HG03457 (cell line): Measurements from ENCODE around the gene PIM3.
"Not testable (repeated sequence)": the region's sequence is repeated elsewhere in the genome, so short reads cannot be mapped to it uniquely, and the experiment has no call there.

Experiments used
- ATAC-seq: cut with Tn5 transposase; IDR thresholded peaks from one replicate; pipeline ENCODE4 v1.9.1; 2021; ENCODE audit warnings: moderate number of reproducible peaks; ENCODE audit not compliant: unreplicated experiment

PIM3 gene

DNA sequence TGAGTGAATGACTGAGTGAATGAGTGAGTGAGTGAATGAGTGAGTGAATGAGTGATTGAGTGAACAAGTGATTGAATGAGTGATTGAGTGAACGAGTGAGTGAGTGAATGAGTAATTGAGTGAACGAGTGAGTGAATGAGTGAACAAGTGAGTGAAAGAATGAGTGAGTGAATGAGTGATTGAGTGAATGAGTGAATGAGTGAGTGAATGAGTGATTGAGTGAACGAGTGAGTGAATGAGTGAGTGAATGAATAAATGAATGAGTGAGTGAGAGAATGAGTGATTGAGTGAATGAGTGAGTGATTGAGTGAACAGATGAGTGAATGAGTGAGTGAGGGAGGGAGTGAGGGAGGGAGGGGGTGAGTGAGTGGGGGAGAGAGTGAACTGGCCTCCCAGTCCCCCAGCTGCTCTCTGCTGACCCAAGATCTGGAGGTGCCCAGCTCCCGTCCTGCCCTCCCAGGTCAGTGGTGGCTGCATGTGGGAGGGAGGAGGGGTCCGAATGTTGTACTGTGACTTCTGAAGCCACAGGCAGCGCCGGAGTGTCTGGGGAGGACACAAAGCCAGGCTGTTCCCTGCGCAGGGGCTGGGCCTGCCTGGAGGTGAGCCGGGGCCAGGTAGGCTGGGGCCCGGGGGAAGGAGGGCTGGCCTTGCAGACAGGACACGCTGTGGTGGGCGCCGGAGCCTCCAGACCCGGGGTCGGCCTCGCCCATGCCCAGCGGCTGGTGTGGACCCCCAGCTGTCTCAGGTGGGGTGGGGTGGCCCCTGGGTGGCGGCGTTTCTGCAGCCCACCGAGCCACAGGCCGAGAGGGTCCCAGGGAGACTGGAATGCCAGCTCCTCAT lies 17.8 kb upstream of the PIM3 start:
- no peak for ATAC-seq

DNA sequence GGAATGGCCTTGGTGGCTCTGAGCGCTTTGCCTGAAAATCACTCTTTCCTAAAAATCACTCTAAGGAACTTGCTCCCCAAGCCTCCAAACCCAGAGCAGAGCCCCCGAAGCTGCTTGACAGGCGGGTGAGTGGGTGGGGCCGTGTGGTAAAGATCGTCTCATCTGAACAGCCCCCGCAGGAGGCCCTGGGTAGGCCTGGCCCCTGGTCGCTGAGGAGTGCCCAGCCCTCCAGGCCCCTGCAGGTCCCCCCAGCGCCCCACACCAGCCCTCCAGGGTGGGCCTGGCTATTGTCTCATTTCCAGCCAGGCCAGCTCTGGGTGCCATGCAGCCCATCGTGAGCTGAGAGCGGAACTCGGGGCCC lies 17.2 kb upstream of the PIM3 start:
- no peak for ATAC-seq

DNA sequence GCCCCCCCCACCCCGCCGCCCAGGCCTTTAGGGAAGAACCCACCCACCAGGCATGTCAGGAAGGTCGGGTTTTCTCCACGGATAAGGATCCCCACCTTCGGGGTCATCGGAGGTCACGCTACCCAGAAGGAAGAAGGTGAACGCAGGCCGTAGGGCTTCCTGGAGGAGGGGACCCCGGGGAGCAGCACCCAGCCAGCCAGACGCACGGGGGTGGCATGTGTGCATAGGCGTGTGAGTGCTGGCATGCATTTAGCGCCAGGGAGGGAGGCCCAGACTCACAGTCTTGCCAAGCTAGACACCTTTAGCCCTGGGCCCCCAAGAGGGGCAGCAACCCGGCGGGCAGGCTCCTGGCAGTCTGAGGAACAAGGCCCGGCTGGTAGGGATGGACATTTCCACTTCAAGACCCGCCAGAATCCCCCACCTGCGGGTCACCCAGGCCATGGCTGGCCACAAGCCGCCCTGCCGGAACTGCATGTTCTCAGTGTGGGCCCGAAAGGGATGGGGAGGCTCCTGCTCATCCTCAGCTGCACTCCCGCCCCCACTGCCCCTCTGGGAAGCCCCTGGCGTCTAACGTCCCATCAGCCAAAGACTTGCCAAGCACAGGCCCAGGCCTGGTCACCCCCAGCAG lies 16.7 kb upstream of the PIM3 start:
- no peak for ATAC-seq

DNA sequence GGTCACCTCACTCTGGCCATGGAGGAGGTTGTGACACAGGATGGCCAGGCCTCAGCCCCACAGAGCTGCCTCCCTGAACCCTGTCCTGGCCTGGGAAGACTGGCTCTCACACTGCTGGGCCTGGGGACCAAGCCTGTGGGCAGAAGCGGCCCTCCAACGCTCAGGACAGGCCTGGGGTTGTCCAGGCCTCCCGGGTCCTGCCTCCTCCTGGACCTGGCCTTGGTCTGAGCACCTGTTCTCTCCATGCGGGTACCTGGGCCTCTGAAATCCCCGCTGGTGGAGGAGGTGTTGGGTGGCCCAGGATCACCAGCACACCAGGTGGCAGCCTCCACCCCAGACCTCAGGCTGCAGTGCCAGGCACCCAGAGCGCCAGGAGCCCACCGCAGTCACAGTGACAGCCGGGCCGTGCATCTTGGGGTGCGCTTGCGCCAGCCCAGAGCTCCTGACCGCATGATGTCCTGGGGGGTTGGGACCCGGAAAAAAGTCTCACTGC lies 16.1 kb upstream of the PIM3 start:
- ATAC-seq: no peak

DNA sequence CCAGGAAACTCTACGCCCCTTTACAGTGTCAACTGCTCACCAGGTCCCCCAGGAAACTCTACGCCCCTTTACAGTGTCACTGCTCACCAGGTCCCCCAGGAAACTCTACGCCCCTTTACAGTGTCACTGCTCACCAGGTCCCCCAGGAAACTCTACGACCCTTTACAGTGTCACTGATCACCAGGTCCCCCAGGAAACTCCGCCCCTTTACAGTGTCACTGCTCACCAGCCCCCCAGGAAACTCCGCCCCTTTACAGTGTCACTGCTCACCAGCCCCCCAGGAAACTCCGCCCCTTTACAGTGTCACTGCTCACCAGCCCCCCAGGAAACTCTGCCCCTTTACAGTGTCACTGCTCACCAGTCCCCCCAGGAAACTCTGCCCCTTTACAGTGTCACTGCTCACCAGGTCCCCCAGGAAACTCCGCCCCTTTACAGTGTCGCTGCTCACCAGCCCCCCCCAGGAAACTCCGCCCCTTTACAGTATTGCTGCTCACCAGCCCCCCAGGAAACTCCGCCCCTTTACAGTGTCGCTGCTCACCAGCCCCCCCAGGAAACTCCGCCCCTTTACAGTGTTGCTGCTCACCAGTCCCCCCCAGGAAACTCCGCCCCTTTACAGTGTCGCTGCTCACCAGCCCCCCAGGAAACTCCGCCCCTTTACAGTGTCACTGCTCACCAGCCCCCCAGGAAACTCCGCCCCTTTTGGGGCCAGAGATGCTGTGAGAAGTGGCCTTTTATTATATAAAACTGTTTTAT lies 15.4 kb upstream of the PIM3 start:
- not testable (repeated sequence) for ATAC-seq

DNA sequence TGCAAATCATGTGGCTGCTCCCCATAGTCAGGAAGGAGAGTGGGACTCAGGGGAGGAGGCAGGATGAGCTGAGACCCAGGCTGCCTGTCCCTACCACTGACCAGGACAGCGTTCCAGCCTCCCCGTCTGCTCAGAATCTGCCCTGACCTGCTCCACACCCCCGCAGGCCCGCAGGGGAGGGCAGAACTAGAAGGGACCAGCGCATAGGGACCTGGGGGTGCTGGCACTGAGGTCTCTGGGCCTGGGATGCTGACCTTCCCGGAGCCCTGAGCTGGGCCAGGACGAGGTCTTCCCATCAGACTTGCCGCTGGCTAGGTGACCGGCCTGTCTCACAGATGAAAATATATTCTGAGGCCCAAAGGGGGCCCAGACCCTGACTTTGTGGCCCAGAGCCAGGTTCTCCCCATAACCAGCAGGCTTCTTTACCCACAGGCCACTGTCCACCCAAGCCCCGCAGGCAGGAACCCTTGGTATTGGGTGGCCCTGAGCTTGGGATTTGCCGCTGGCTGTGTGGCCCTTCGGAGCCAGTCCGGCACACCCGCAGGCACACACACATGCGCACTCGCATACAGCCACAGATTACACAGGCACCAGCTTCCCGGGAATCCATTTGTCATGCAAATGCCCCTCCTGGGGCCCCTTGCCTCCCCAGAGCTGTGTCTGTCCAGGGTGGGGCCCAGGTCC lies 13.8 kb upstream of the PIM3 start:
- no peak for ATAC-seq

DNA sequence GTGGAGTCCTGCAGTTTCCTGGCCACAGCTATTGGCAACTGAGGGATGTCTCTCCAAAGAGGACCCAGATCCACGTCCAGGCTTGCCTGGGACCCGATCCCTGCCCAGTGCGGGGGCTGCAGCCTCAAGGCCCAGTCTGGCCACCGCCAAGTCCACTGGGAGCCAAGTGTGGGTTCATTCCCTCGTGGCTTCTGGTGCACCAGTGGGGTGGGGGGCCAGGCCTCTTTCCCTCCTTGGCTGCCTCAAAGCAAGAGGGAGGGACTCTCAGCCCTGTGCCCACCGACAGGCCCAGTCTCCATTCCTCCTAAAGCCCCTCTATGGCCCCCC lies 13.3 kb upstream of the PIM3 start:
- no peak for ATAC-seq

DNA sequence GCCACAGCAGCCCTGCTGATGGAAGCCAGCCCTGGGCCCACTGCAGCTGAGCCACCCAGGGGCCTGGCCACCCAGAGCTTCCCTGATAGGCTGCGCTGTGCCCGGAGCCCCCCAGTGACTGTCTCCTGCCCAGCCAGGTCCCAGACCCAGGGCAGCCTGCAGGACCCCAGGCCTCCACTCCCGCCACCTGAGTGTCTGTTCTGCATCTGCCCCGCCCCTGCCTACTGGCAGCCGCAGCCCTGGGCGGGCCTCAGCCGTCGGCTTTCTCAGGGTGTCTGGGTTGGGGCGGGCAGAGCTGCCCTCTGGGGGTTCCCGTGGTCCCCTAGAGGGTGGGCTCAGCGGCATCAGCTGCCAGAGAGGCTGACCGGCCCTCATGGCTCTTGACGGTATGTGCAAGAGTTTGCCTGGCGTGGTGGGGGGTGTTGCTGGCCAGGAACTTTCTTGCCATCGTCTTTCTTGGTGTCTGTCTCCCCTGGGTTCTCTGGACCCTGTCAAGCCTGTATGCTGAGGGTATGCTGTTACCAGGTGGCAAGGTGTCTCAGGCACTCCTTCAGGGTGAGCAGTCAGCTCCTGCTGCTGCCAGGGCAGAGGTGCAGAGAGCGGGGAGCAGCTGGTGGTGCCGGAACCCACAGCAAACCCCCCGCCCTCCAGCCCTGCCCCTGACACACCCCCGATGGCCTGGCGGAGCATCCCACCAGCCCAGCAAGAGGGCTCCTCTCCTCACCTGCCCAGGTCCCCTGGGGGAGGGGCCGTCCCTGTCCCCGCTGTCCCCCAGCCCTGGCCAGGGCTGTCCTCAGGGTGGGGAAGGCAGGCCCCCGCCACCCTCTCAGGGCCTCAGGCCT lies 12.2 kb upstream of the PIM3 start:
- ATAC-seq: no peak

DNA sequence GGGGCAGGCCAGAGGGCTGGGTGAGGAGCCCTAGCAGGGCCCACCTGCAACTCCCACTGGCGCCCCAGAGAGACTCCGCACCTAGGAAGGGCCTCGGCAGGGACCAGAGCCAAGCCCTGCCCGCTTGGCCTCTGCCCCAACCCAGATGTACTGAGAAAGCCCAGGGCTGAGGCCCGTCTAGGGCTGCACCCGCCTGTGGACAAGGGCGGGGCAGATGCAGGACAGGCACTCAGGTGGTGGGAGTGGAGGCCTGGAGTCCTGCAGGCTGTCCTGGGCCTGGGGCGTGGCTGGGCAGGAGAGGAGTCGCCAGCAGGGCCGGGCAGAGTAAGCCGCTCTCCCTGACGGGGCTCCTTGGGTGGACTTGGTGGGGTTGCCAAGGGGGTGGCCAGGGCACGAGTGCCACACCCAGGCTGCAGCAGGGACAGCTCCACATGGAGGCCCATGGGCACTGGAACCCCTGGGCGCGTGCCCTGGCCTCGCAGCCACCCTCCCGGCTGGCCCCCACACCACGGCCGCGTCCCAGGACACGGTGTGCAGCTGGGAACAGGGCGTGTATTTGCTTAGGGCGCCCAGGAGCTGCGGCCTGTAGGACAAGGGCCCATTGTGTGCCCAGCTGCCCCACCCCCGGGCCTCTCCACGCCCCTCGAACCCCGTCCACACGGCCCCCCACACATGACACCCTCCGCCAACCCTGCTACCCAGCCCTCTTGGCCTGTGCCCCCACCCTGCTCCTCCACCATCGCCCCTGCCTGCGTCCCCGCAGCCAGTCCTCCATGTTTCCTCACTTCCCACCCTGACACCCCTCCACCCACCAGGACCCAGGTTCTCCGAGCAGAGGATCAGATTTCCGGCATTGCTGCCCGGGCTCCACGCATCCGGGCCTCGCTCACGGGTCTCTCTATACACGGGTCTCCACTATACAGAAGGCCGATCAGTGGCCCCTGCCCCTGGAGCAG lies 11.3 kb upstream of the PIM3 start:
- ATAC-seq: no peak

DNA sequence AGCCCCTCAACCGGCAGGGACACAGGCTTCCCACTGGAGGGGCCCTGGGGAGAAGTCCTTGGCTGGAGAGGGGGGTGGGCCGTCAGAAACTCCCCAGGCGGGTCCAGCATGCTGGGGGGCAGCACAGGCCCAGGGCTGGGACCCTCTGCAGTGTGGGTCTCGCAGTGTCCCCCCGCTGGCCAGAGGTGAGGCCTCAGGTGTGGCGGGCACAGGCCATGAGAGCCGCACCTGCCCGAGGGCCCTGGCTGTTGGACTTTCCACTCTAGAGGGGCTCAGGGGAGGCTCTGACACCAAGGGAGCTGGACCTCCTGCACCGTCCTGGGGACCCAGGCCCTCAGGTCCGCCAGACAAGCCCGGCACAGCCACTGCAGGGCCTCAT lies 10.7 kb upstream of the PIM3 start:
- no peak for ATAC-seq

DNA sequence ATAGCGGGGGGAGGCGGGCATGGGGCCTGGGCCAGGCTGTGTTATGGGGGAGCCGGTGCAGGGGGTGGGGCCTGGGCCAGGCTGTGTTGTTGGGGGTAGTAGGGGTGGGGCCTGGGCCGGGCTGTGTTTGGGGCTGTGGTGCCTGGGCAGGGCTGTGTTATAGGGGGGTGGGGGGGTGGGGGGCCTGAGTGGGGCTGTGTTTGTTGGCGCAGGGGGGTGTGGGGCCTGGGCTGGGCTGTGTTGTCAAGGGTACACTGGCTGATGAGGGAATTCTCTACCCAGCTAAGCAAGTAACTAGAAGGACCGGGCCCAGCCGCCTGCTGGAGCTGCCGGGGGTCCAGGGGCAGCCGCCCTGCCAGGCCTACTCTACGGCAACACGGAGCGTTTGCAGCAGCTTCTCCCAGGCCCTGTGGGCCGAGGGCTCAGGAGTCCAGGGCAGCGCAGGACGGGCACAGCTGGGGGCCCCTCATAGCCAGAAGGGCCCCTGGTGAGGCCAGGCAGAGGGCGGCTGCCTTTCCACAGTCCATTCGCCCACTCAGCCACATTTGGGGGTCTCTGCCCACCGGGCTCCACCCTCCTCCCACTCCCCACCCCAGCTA lies 10.1 kb upstream of the PIM3 start:
- ATAC-seq: no peak

DNA sequence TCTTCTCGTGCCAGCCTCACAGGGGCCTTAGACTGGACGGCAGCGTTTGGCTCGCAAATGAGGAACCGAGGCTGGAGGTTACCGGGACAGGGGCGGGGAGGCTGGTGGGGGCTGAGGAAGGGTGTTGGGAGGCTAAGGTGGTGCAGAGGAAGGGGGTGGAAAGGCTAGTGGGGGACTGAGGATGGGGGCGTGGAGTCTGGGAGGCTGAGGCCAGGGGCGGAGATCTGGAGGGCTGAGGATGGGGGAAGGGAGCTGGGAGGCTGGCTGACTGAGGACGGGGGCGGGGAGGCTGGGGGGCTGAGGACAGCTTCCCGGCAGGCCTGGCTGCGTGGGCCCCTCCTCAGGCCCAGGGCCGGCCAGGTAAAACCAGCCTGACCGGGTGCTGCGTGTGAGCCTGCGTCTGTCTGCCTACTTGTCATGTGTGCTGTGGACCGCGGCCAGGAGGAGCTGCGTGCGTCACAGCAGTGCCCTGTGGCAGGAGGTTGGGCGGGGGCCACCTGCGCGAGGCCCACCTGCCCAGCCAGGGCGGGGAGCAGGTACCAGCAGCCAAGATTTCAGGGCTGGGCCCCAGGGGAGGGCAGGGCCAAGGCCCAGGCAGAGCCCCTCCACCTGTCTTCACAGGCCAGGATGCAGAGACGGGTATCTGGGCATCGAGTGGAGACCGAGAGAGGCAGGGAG lies 9.4 kb upstream of the PIM3 start:
- no peak for ATAC-seq

DNA sequence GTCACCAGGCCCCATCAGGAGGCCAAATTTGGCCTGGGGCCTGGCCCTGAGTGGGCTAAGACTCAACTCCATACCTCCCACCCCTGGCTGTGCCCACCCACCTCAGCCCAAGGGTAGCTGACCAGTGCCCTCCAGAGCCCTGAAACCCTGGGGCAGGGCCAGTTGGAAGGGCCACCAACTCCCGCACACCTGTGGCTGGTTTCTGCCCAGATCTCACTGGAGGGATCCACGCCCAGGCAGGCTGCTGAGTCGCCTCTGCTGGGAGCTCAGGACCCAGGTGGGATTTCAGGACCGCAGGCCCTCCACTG lies 8.9 kb upstream of the PIM3 start:
- no peak for ATAC-seq

DNA sequence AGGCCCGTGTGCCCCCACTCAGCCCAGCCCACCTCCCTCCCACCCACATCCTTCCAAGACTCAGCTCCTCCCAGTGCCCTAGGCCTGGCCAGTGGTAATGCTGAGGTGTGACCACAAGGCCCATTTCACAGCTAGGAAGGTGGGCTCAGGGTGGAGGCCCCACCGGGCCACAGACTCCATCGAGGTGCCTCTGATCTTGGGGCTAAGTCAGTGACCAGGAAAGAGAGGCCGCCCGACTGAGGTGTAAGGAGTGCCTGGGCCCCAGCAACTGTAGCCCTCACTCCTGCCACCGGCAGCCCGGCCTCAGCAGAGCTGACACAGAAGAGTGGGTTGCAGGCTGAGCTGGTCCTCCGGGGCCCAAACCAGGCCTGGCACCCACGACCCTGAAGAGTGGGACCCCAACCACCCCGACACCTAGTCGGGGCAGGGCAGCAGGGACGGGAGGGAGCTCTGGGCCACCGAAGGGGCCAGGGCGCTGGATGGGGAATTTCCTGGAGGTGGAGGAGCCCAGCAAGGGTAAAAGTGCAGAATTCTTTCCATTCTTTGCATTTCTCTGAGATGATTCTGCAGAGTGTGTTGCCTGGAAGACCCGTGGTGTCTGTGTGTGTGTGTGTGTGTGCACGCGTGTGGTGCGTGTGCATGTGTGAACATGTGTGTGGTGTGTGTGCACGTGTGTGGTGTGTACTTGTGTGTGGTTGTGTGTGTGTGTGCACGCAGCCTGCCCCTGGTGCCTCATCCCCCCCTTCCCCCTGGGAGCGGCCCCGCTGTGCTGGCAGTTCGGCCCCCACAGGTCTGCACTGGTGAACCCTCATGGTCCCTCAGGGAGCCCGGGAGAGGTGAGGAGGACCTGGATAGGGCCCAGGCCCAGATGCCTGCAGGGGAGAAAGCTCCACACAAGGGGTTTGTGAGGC lies 8.3 kb upstream of the PIM3 start:
- ATAC-seq: no peak

DNA sequence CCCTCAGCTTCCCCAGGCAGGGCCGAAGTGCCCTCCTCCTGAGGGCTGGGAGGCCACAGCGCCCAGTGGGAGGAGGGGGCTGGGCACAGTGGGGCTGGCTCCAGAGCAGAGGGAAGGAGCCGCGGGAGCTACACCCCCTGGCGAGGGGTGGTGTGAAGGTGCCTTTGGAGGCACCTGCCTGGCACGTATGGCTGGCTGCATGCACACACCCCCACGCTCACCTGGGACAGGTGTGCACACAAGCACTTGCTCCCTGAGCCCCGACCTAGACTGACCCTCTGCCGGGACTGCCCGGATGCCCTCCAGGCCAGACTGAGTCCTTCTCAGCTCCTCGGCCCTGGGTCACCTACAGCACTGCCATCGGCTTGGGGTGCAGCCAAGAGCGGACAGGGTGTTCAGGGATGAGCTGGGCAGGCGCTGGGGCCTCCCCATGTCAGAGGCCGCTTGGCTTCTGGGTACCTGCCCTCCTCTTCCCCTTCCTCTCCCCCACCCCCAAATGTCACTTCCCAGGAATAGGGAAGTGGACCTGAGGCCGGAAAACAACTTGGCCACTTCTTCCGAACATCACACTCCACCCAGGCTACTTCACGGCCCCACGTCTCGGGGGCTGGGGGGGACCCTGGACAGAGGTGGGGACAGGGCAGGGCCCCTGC lies 7.4 kb upstream of the PIM3 start:
- no peak for ATAC-seq

DNA sequence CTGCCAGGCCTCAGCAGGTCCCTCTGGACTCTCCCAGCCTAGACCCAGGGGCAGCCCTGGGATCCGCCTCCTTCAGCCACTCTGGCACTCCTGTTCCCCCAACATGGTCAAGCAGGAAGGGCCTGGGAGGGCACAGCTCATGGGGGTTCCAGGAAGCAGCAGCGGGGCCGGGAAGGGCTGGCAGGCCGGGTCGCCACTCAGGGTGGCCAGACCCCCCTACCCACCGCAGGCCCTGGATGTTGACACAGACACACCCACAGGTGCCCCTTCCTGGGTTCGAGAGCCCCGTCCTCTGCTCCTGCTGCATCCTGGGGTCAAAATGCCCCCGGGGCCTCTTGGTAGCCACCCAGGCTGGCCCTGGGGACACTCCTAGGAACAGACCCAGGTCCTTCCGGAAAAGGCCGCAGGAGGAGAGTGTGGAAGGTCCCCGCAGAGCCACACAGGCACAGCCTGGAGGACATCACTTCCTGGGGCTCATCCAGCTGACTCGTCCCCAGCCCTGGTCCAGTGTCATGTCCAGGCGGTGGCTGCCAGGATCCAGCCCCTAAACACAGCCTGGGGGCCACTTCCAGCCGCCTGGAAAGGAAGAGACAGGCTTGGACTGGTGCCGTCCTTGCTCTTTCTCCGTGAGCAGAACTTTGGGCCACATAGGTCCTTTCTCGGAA lies 6.8 kb upstream of the PIM3 start:
- no peak for ATAC-seq

DNA sequence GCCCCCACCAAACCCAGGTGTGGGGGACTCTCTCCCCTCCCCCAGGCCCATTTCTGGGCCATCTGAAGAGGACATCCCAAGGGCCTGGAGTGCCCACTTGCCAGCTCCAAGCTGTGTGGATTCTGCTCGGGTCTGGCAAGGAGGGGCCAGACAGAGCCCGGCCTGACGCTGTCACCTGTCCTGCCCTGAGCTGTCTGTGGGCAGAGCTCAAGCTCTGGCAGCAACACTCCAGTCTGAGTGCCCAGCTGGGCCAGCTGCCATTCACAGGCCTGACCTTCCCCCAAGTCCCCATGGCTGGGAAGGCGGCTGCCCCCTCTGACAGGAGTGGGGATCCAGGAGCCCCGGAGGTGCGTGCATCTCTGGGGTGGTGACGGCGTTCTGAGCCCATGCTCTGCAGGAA lies 6.2 kb upstream of the PIM3 start:
- ATAC-seq: no peak
